SU-DHL-6 (cell line): ENCODE results near the gene PRKN.

ENCODE experiments used
- CTCF ChIP-seq: fragments of 200-600 bp; sonication (generic); IDR thresholded peaks from one replicate; pipeline ENCODE4 v1.5.1; 2017; ENCODE audit warnings: antibody characterized with exemption, mild to moderate bottlenecking, low read length, moderate library complexity; ENCODE audit not compliant: insufficient read depth, poor library complexity, severe bottlenecking
- EZH2phosphoT487 ChIP-seq: fragments of 200-600 bp; sonication (generic), shearing (Covaris generic); conservative IDR thresholded peaks from 2 replicates; pipeline ENCODE4 v1.6.1; 2018; ENCODE audit warnings: mild to moderate bottlenecking, antibody characterized with exemption, low read length, moderate library complexity, mixed read lengths

DNA sequence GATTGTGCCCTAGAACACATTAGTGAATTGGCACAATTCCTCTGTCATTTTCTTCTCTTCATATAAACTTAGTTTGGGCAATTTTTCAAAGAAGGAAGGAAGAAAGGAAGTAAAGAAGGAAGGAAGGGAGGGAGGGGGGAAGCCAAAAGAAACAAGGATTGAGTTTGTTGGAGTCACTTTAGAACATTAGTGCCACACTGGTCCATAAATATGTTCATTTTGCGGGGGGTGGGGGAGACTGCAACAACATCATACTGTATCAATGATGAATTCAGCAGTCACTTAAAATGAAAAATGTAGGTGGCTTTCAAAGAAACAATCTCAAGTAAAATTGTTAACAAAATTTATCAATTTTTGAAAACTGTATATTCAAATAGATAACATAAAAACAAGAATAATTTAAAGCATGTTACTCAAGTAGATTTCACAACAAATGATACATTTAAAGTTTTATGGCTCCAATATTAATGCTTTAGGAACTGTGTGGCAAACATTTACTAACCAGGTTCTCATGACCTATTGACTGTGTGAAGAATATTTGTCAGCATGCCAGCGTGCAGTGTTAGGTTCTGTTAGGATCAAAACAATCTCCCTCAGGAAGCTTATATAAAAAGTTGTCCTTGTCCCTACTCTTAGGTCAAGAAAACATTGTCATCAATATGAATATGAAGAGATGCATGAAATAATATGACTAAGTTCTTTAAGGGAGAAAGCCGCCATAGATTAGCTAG, 1245.6 kb downstream of the PRKN start:
- TF ChIP-seq CTCF: no peak
- TF ChIP-seq EZH2phosphoT487: no peak
